Measurements from ENCODE around the gene PKN1. TPM values are rescaled to one million over a fixed set of nuclear protein-coding genes. Genes with fewer than 3 reads are reported as not detected.

Gene PKN1
- total and polyA plus RNA-seq, 4 donors: 13.7 to 41.6 (median 22.3) TPM

GRCh38 chr19:14470031-14470876, 37.1 kb downstream of the PKN1 start:
- H3K27ac ChIP-seq (ENCODE audit: low read depth in 1 of 2, low read length in 2 of 2): no peak overlapping the region
- TF ChIP-seq JUND (IDR thresholded peaks at IDR 0.05) (no peak), ZBTB33 (IDR thresholded peaks at IDR 0.05) (no peak), SP1 (IDR thresholded peaks at IDR 0.05) (no peak), REST (IDR thresholded peaks at IDR 0.05) (no peak), EGR1 (IDR thresholded peaks at IDR 0.05; ENCODE audit: low read depth in 2 of 2) (no peak), TAF1 (conservative IDR thresholded peaks at IDR 0.05) (no peak), NR2F2 (IDR thresholded peaks at IDR 0.05) (no peak), HNF4G (IDR thresholded peaks at IDR 0.05) (no peak), RAD21 (IDR thresholded peaks at IDR 0.05) (no peak), GABPA (IDR thresholded peaks at IDR 0.05 in 1 of 2, conservative IDR thresholded peaks at IDR 0.05 in 1 of 2) (no peak), MAX (IDR thresholded peaks at IDR 0.05) (no peak), FOXA1 (IDR thresholded peaks at IDR 0.05) (no peak), RXRA (IDR thresholded peaks at IDR 0.05) (no peak), YY1 (IDR thresholded peaks at IDR 0.05) (no peak), HNF4A (conservative IDR thresholded peaks at IDR 0.05) (no peak), ATF3 (IDR thresholded peaks at IDR 0.05) (no peak), CTCF (IDR thresholded peaks at IDR 0.05; ENCODE audit: low read depth, low read length, missing input control) (no peak), FOXA2 (IDR thresholded peaks at IDR 0.05) (no peak)
- no peak overlapping the region for H3K4me3 ChIP-seq (ENCODE audit: low read depth in 1 of 3, low read length in 3 of 3)
- 93% methylated on average over 32 of the region's 32 CpGs for WGBS
- H3K36me3 ChIP-seq (ENCODE audit: control insufficient read depth in 4 of 4, insufficient read depth in 3 of 4, low read depth in 1 of 4, low read length in 3 of 4): peaks cover 7 to 31% (median 11%) of the 10 kb centered on the region in 4 donors
- H3K27me3 ChIP-seq (ENCODE audit: control insufficient read depth in 4 of 4, insufficient read depth in 4 of 4, low read length in 3 of 4): peaks cover 0 to 3% (median 0%) of the 10 kb centered on the region in 4 donors
- H3K4me1 ChIP-seq (ENCODE audit: control insufficient read depth in 4 of 4, insufficient read depth in 4 of 4, low read length in 3 of 4): peaks cover 4 to 26% (median 18%) of the 10 kb centered on the region in 4 donors
- H3K9me3 ChIP-seq (ENCODE audit: control insufficient read depth in 4 of 4, low read length in 3 of 4): no peaks in the 10 kb centered on the region
- H3K9ac ChIP-seq (ENCODE audit: low read depth in 1 of 2, low read length in 2 of 2): no peak overlapping the region
- no peak for DNase-seq (ENCODE audit: low spot score)

Data from liver (tissue), 9 donors.